Omental fat pad (tissue), 4 donors: ENCODE measurements around the gene ALK. TPM values are rescaled to one million over a fixed set of nuclear protein-coding genes. Genes with fewer than 3 reads are reported as not detected.
"Not testable (repeated sequence)": the region's sequence is repeated elsewhere in the genome, so short reads cannot be mapped to it uniquely, and the experiment has no call there.

Source experiments
- ATAC-seq: fragments of 150-250 bp; one replicate; pipeline ENCODE4 v1.9.1; 2016; ENCODE audit warnings: mild to moderate bottlenecking, moderate library complexity; ENCODE audit not compliant: low FRiP score
- DNase-seq: peaks from one replicate; pipeline ENCODE4 v3.0.0-alpha.2; 2019; ENCODE audit warnings: low spot score
- total RNA-seq, 4 donors: library from RNA; depleted of rRNA; stranded (reverse); fragments of >200 nt; gene quantifications; one replicate each; pipeline ENCODE4 v1.1.0, GENCODE V29; 2016
- TF ChIP-seq, protein P1 (sequence below), 3 donors: fragments of 450-650 bp; IDR thresholded peaks; one replicate each; pipeline ENCODE4 v1.5.1; 2016 to 2017; ENCODE audit warnings: antibody characterized with exemption in 3 of 3, mild to moderate bottlenecking in 3 of 3, moderate library complexity in 2 of 3

ALK gene
- total RNA-seq, 4 donors from 2014 or later: 0.12 to 2.2 (median 0.44) TPM; not detected in 1

DNA sequence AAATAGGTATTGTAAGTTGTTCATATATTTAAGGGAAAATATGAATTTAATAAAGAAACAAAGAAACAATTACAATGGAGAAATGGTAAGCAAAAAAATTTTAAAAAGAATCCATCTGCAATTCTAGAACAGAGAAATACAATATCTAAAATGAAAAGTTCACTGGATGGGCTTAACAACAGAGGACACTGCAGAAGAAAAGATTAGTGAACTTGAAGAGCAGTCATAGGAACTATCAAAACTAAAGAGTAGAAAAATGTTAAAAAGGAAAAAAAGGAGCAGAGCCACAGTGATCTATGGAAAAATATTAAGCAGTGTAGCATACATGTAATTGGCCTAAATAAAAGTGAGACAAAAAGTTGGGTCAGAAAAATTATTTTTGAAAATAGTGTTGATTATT is 83.5 kb downstream of the ALK start:
- DNase-seq: no peak
- TF ChIP-seq, protein P1, sequence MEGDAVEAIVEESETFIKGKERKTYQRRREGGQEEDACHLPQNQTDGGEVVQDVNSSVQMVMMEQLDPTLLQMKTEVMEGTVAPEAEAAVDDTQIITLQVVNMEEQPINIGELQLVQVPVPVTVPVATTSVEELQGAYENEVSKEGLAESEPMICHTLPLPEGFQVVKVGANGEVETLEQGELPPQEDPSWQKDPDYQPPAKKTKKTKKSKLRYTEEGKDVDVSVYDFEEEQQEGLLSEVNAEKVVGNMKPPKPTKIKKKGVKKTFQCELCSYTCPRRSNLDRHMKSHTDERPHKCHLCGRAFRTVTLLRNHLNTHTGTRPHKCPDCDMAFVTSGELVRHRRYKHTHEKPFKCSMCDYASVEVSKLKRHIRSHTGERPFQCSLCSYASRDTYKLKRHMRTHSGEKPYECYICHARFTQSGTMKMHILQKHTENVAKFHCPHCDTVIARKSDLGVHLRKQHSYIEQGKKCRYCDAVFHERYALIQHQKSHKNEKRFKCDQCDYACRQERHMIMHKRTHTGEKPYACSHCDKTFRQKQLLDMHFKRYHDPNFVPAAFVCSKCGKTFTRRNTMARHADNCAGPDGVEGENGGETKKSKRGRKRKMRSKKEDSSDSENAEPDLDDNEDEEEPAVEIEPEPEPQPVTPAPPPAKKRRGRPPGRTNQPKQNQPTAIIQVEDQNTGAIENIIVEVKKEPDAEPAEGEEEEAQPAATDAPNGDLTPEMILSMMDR (IDR thresholded peaks at IDR 0.05): no peak
- no peak for ATAC-seq

DNA sequence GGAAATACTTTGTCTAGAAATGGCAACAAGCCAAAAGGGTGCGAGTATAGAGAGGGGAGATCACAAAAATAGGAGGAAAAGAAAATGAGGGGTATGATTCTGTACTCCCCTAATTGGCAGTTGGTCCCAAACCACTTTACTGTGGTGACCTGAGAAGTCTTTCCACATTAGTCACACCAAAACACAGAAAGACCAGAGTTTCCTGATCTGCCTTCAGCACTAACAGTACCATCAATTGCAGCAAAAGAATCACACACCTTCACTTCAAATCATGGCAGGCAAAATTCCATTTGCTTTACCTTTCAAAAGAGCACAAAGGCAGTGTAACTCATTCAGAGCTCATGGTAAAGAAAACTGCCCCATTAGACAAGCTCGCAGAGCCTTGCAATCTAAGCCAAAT is 86.8 kb downstream of the ALK start:
- no peak for ATAC-seq
- TF ChIP-seq, protein P1 (IDR thresholded peaks at IDR 0.05): no peak
- no peak for DNase-seq

DNA sequence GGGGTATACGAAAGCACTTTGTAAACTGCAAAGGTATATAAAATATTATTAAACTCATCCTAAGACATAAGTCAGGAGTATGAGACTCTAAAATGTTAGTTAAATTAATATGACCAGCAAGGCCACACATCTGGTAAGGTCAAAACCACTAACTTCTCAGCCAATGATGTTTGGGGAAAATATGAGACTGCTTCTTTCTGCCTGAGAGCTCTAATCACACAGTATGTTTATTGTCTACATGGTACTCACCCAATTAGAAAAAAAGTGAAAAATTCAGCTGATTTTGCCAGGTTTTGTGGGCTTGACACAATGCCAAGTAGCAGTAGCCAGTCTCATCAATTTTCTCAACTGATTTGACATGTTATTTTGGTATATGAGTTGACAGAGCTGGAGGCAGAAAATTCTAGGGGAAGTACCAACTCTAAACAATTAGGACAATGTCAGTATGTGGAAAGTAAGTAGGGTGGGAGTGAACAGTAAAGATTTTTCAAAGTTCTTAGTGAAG is 87.3 kb downstream of the ALK start:
- no peak for ATAC-seq
- TF ChIP-seq, protein P1 (IDR thresholded peaks at IDR 0.05): no peak
- no peak for DNase-seq

DNA sequence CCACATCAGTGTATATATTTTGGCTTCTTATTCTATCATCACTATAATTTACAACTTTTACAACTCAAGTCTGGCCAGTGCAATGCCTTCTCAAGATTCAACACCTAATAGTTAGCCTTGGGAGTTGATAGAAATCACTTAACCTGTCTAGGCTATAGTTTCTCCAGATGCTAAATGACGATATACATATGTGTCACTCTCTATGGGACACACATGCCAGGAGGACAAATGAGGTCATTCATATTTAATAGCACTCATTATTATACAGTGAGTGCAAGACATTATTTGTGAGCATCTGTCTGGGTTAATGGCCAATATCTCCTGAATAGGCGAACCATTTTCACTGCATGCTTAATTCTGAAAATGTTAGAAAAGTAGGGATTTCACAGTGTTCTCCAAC is 89.8 kb downstream of the ALK start:
- no peak for ATAC-seq
- TF ChIP-seq, protein P1 (IDR thresholded peaks at IDR 0.05): no peak

DNA sequence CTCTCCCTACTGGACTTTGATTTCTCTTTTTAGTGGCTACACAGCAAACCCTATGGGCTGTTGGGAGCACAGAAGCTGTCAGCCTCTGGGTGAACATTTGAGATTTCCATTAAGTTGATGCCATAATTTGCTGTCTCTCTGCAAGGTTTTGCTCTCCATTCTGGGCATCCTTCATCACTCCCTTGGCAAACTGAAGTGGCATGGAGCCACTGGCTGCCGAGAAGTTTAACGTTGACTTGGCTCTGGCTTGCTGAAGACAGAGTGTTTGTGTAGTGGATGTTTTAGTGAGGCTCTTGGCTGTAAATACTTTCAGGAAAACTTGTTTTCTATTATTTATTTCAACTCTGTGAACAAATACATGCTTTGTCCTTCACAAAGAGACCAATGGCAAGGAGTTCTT is 91.5 kb downstream of the ALK start:
- TF ChIP-seq, protein P1 (IDR thresholded peaks at IDR 0.05): no peak
- ATAC-seq (no peak), DNase-seq (no peak)

More for the DNA sequence above, 89.8 kb downstream of the ALK start:
- no peak for DNase-seq

DNA sequence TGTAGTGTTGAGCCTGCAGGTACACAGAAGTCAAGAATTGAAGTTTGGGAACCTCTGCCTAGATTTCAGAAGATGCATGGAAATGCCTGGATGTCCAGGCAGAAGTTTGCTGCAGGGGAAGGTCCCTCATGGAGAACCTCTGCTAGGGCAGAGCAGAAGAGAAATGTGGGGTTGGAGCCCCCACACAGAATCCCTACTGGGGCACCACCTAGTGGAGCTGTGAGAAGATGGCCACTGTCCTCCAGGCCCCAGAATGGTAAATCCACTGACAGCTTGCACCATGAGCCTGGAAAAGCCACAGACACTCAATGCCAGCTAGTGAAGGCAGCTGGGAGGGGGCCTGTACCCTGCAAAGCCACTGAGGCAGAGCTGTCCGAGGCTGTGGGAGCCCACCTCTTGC is 97.2 kb downstream of the ALK start:
- not testable (repeated sequence) for DNase-seq, ATAC-seq

DNA sequence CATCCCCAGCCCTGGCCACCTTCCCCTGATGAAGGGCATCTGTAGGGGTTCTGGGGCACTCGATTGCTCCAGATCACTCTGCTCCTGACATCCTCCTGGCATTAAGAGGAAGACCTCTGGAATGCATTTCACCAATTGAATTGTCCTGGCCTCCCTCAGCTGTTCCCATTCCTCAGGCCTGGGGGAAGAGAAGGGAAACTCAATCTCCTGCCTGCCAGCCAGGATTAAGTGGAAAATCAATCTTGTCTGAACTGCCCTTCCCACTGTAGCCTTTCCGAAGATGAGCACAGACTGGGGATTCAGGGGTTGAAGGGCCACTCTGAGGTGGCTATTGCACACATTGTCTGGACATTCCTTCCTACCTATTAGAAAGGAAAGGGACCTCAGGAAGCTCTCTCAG is 99.8 kb downstream of the ALK start:
- TF ChIP-seq, protein P1 (IDR thresholded peaks at IDR 0.05): no peak
- no peak for DNase-seq
- no peak for ATAC-seq

DNA sequence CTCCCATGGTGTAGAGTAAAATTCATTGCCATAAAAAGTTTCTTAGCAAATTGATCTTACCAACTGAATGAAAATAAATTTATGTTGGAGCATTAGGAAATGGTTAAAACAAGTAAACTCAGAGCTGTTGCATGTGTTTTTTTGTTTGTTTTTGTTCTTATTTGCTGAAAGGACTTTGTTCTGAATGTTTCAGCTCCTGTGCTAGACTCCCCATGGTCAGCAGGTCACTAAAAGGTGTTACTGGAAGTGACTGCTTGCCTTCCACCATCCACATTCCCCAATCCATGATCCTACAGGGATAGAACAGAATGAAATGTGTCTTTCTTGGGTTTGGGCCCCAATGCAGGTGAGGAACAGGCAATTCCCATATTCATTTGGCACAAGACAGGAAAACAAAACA is 101.8 kb downstream of the ALK start:
- TF ChIP-seq, protein P1 (IDR thresholded peaks at IDR 0.05): no peak
- no peak for DNase-seq
- no peak for ATAC-seq
